Right ventricle myocardium inferior (tissue), 1 donor: Measurements from ENCODE around the gene ANAPC4. TPM values are rescaled to one million over a fixed set of nuclear protein-coding genes. Genes with fewer than 3 reads are reported as not detected.

Experiments
- ATAC-seq: fragments of 200-7000 bp; cut with Tn5 transposase; one replicate; pipeline ENCODE4 v1.9.1; 2020; ENCODE audit warnings: mild to moderate bottlenecking, moderate library complexity
- DNase-seq: peaks from one replicate; pipeline ENCODE4 v3.0.0; 2021; ENCODE audit errors: missing footprints
- intact Hi-C: fragments of 100-400 bp; cut with DNase I; formaldehyde crosslinking; loops from one replicate; pipeline ENCODE4 v1.11.0; 2022
- total RNA-seq: library from RNA; stranded (reverse); fragmentation: NEBNext Ultra II Directional; extraction: Animal tissue kit (Norgen Biotek cat#: 25700); gene quantifications from one replicate; pipeline ENCODE4 v1.2.1, GENCODE V29; 2021
- donor health status: DM: no; HTN: yes; CAD: no; lungs with severe emphysema.

Gene ANAPC4
- total RNA-seq, 1 donor from 2014 or later = 13.5 TPM

- intact Hi-C loops = no loop called here
- DNase-seq (no peak), ATAC-seq (no peak)
Measured at GRCh38 chr4:25454476-25454875, 77.4 kb downstream of the ANAPC4 start.

GRCh38 chr4:25457053-25457715 is 80.1 kb downstream of the ANAPC4 start:
- intact Hi-C loops = no loop called here
- DNase-seq (no peak), ATAC-seq (no peak)

- no peak for ATAC-seq
- no peak for DNase-seq
- intact Hi-C loops = no loop called here
Measured at GRCh38 chr4:25466966-25467697, 90.1 kb downstream of the ANAPC4 start.

GRCh38 chr4:25467843-25468242 is 90.8 kb downstream of the ANAPC4 start:
- intact Hi-C loops = no loop called here
- ATAC-seq (no peak), DNase-seq (no peak)

Other genes starting within 250 kb of the ANAPC4 start
- 5.4 TPM for gene SEPSECS, start 216.8 kb upstream of the ANAPC4 start, total RNA-seq
- gene PI4K2B, start 143.2 kb upstream of the ANAPC4 start, total RNA-seq = 1.8 TPM
- gene ZCCHC4, start 64.5 kb upstream of the ANAPC4 start, total RNA-seq = 9.3 TPM